GM21423 (cell line): Measurements from ENCODE around the gene FAM171A1.

Experiments
- ATAC-seq: cut with Tn5 transposase; IDR thresholded peaks from one replicate; pipeline ENCODE4 v1.9.1; 2021; ENCODE audit warnings: mild to moderate bottlenecking, moderate library complexity; ENCODE audit not compliant: unreplicated experiment

FAM171A1 gene

DNA sequence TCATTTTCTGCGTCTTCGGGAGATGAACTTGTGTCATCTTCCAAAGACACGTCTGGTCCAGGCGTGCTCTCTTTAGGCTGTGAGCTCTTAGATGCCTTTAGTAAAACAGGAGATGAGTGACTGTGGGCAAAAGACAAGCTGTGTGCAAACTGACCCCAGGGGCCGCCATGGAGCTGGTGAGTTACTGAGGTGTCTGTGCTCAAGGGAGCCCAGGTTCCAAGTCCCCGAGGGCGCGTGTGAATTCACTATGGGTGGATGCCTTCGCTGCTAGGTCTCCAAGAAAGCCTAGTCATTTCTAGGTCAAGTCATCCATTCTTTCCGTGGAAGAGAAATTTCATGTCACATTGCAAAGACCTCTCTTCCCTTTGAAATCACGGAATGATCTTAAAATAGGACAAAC lies 118.7 kb downstream of the FAM171A1 start:
- ATAC-seq: no peak

DNA sequence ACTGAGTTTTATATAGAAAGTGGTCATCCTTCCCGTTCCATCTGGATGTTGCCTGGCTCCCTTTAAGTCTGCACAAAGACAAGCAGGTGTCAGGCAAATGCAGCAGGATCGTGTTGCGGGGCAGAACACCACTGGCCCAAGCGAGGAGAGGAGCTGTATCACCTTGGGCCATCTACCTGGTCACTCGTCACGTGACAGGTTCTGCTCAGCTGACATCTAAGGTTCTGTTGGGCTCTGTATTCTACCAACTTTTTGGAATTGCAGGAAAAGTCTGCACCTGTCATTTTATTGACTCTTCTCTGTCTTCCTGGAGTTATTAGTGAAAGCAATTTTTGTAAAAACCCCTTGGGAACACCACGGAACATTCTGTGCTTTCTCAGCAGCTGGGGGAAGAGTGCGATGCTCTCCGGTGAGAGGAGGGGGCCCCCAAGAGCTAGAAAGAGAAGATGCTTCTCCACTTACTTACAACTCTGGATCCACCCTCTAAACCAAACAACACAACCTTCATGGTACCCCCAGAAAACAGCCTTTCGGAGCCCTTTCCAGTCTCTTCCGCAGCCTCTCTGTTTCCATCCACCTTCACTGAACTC lies 119.2 kb downstream of the FAM171A1 start:
- ATAC-seq: no peak

DNA sequence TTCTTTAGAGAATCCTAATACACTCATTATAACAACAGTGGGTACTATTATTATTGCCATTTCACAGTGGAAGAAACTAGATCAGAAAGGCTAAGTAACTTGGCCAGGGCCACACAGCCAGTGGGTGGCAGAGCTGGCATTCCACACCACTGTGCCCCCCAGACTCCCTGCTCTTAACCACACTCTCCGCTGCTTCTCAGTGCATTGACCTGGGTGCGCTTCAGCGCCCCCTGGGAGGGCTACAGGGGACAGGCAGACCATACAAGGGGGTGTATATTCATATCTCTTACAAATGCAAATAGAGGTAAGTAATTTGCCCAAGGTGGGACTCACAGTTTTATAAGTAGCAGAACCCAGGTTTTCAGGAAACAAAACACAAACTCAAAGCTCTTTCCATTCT lies 125.6 kb downstream of the FAM171A1 start:
- ATAC-seq: no peak

DNA sequence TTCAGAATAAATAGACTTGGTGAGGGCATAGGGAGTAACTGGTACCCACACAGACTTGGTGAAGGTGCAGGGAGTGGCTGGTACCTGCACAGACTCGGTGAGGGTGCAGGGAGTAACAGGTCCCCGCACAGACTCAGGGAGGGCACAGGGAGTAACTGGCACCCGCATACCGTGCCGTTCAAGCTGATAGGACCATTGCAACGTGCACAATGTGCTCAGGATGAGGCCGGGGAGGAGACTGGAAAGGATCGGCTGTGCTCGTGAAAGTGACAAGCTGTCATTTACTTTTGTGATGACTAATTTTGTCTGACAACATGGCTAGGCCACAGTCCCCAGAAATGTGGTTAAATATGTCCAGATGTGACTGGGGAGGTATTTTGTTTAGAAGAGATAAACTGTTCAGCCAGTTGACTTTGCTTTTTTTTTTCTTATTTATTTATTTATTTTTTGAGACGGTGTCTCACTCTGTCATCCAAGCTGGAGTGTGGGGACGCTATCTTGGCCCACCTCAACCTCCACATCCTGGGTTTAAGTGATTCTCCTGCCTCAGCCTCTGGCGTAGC lies 126.4 kb downstream of the FAM171A1 start:
- ATAC-seq: no peak

DNA sequence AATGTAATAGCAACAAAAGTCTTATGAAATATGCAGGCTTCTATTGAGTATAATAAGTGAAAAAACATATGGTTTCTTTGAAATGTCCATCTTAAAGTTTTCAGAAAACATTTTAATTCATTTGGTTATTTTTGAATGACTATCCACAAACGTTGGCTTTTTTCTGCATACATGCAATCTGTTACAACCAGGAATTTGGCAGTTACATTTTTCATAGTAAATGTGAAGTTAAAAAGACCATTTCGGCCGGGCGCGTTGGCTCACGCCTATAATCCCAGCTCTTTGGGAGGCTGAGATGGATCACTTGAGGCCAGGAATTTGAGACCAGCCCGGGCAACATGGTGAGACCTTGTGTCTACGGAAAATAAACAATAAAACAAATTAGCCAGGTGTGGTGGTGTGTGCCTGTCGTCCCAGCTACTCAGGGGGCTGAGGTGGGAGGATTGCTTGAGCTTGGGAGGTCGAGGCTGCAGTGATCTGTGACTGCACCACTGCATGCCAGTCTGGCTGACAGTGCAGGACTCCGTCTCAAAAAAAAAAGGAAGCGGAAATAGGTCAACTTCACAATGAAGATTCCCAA lies 128.7 kb downstream of the FAM171A1 start:
- ATAC-seq: no peak

DNA sequence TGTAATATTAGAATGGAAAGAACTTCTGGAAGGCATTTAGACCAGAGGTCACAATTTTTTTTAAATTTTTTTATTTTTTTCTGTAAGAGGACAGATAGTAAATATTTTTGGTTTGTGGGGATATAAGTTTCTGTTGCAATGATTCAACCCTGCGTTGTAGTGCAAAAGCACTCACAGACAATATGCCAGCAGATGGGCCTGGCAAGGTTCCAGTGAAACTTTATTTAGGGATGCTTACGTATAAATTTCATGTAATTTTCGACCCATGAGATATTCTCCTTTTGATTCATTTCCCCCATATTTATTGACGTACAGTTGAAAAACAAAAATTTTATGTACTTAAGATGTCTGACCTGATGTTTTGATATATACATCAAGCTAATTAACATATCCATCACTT lies 129.8 kb downstream of the FAM171A1 start:
- ATAC-seq: no peak

DNA sequence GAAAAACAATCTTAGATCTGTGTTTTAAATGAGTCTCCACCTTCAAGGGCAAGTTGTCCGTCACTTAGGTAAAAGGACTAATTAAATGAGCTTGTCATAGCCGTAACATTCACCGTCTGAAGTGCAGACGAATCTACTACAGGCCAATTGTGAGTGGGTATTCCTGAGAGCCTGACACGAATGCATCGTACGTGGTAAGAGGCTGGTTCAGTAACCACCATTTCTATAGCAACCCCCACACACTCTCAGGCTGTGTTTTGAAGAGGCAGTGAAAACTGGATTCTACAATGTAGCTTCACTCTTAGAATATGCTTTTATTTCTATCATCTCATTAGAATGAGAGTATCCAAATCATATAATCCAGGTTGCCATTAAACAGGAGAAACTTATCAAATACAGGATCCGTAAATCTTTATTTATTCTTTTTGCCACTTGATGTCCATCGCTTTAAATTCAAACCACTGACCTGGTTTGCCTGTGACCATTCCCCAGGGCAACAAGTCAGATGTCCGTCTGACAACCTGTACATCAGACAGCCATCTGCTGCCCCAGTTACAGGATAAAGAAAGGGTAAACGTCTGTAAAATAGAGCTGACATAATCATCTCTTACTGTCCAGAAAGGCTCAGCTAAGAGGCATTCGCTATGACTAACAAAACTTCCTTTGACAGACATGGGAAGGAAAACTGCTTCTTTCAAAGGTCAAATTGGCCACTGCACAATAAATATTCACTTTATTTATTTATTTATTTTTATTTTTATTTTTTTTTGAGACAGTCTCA lies 132.3 kb downstream of the FAM171A1 start:
- ATAC-seq: no peak

DNA sequence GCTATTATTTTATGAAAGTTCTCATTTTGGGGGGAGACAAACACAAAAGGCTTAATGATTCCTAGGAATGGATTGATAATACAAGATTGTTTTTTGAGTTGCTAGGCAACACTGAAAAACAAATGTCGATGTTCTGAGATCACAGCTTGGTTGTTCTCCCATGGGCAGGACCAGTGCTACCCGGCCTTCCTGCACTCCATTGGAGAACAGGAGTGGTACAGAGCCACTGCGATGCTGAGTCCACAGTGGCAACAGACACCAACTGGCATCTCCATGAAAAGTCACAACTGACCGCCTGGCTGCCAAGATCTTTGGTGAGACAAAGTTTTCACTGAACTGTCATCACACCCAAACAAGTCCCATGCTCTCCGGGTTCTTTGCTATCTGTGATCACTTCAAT lies 133.7 kb downstream of the FAM171A1 start:
- no peak for ATAC-seq

DNA sequence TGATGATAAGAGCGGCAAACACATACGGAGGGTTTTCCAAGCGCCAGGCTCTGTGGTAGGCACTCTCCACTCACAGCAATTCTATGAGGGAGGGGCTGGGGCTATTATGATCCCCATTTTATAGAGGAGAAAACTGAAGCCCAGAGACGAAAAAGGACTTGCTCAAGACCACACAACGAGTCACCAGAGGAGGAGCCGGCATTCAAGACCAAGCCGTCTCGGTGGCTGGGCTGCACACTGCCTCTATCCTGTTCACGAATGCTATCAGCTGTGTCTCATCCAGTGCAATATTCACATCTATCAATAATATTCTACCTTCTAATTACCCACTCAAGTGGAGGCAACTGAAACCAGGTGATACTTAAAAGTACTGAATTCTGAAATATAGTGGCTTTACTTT lies 134.7 kb downstream of the FAM171A1 start:
- no peak for ATAC-seq

DNA sequence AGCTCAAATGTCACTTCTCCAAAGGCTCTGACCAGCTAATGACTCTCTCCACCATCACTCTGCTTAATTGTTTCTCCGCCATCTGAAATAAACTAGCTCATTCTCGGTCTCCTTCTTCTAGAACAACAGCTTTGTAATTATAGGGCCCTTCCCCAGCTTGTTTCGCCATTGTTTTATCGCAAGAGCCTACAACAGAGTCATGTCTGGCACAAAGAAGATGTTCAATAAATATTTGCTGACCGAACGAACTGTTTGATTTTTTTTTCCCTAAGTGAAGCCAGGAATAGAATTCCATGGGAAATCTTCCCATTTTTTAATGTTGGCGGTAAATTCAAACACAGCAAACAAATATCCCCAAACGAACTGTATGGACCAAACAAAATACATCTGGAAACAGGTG lies 138.8 kb downstream of the FAM171A1 start:
- no peak for ATAC-seq

DNA sequence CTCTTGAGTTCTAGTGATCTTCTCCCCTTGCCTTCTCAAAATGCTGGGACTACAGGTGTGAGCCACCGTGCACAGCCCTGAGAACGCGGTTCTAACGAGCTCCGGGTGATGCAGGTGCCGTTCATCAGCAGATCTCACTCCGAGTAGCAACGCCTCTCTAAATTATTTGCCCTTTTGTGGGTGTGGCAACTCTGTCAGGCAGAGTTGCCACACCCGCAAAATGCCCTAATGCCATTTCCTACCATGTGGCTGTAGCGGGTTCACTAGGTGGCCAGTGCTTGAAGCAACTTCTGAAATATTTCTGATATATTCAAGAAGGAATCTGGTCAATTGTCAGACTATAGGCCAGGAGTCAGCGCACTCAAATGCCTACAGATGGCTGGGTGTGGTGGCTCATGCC lies 139.7 kb downstream of the FAM171A1 start:
- ATAC-seq: no peak

DNA sequence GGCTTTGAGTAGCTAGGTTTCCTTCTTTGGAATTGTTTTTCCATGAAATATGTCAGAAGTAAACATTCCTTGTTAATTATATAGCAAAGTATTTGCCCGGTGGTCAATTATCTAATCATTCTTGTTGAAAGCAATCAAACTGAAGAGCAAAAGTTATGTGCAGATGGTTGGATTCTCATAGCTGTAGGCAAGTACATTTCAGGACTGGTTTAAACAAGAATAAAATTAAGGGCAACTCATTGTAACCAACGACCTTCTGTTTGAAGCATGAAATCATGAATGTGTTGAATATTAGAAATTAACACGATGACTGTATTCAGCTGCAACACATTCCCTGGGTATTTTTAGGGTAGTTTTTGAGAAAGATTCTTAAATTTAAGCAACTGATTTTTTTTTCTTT lies 140.8 kb downstream of the FAM171A1 start:
- ATAC-seq: no peak

DNA sequence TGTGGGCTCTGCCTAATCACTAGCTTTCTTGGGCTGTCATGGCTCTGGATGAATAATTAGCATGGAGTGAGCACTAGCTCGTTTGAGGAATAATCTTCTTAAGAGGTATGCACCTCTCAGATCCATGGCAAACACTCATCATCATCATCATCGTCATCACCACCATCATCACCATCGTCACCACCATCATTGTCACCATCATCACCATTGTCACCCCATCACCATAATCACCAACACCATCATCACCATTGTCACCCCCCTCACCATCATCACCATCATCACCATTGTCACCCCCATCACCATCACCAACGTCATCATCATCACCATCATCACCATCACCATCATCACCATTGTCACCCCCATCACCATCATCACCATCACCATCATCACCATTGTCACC lies 141.8 kb downstream of the FAM171A1 start:
- ATAC-seq: no peak

DNA sequence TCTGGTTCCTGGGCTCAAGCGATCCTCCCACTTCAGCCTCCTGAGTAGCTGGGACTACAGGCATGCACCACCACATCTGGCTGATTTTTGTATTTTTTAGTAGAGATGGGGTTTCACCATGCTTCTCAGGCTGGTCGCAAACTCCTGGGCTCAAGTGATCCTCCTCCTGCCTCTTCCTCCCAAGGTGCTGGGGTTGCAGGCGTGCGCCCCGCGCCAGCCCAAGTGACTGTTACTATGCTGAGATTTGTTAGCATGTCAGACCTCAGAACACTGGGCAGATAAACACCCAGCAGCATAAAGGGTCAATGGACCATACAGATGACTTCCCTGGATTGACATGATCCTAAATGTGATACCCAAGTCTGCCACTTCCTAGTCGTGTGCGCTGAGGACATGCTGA lies 142.7 kb downstream of the FAM171A1 start:
- no peak for ATAC-seq

DNA sequence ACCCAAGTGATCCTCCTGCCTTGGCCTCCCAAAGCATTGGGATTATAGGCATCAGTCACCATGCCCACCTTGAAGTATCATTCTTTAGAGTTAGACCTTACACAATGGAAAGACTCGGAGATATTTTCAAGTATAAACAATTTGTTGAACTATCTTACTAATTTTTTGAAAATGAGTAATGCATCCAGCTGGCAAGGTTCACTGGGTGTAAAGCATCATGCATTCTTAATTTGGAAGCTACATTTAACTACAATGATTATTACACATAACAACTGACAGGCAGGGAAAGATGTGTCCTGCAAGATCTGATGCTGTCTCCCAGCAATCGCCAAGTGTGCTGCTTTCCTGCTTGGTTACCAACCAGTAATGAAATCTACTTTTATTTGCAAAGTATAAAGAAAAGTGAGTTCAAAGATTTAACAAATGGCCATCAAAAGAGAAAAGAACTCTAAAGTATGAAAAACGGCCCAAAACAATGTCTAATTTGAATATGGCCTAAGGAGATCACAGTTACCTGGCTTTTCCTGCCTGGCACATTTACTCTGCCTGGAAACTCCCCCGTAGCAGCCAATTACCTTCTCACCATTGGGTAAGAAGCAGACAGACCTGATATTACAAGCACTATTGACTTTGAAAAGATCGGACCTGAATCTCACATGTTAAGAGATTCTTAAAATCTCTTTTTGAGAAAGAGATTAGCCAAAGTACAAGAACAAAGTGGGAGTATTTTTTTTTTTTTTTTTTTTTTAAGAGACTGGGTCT lies 143.3 kb downstream of the FAM171A1 start:
- no peak for ATAC-seq

DNA sequence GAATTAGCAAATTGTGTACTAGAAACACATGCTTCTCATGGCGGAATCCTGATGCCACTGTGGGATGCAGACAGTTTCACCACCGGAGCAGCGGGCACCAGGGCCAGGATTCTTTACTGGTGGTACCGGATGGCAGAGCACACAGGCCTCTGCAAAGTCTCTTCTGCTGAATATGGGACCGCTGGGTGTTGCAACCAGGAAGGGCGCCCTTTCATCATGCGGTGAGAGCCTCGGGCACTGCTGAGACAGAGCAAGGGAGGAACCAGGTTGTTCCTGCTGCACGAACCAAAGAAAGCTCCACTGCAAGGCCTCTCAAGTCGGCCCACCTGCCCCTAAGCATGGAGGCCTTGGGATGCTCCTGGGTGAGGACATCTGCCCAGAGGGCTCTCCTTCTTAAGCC lies 145.6 kb downstream of the FAM171A1 start:
- ATAC-seq: no peak

DNA sequence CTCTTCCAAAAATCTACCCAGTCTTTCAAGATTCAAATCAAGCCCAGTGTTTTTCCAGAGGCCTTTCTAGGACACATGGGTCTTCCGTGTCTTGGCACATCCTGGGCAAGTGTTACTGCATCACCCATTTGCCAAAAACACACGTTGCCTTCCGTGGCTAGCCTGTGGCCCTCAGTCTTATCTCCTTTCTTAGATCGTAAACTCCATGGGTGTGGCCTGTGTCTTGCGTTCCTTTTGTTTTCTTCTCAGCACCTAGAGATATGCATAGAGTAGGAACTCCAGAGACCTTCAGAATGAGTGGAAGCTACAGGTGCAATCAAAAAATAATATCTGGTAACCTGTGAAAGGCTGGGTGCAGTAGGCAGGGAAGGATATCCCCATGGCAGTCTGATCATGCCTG lies 146.1 kb downstream of the FAM171A1 start:
- no peak for ATAC-seq

DNA sequence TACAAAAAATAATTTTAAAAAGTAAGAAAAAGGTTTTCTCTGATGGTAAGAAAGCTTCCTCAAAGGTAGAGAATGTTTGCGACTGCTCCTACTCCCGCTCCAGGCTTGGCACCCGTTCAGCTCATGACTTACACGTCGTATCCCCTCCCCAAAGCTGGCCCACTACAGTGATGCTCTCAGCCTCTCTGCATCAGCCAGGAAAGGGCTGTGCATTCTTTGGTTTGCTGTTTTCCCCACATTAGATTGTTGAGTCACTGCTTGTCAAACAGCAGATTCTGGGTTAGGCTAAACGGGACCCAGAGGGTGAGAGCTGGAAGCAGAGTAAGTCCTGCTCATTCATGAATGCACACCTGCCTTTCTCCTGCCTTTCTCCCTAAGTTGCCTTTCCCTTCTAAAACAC lies 147.9 kb downstream of the FAM171A1 start:
- ATAC-seq: no peak

DNA sequence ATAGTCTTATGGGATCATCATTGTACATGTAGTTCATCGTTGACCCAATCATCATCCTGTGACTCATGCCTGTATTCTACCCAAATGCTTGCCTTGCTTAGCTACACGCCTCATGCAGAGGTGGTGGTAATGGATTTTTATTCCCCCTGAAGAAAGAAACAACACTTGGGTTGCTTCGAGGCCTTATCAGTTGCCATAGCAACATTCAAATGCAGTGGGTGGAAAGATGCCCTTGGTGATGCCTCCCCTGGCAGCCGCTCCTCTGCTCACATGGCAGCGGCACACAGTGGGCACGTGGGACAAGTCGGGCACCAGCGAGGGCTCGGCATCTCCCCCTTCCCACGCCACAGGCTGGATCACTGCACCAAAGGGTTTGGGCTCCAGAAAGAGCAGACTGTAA lies 148.6 kb downstream of the FAM171A1 start:
- ATAC-seq: no peak

DNA sequence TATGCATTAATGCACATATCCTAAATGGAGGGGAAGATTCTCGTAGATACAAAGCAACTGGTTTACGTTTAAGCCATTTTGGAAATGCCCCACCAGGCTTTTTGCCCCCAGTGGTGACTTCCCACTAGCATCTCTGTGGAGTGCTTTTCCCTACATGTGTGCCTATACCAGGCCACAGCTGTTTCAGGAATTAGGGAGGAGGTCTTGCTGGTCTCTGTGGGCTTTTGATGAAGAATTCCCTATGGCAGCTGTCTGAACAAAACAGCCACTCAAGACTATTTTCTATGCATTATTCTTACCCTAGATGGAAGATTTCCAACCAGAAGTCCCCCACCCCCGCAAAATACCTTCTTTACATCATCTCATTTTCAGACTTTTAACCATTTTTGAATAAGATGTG lies 150.6 kb downstream of the FAM171A1 start:
- ATAC-seq: no peak

DNA sequence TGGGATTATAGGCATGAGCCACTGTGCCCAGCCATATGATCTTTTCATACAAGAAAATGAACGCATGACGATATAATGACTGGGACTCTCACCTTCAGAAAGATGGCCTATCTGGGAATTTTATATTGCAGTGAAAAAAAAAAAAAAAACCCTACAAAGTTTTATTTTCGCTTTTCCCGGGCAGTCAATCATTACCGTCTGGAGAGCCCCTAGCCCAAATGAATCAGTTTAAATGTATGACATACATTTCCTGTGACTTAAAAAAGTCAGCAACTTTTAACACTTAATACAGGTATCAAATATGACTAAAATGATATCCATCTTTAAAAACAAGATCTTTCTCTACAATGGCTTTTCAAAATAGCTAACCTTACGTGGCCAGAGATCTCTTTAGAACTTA lies 154.4 kb downstream of the FAM171A1 start:
- no peak for ATAC-seq
